Mesendoderm (in vitro differentiated cells): ENCODE results near the gene MEIOB.

Source experiments
- DNase-seq: peaks from one replicate; pipeline ENCODE4 v3.0.0; 2013
- H2AK5ac ChIP-seq: 2 replicates; pipeline ENCODE4 v1.6.1; 2013; ENCODE audit warnings: low read length, inconsistent platforms
- H2BK120ac ChIP-seq: 2 replicates; pipeline ENCODE4 v1.6.1; 2013; ENCODE audit warnings: low read depth, mild to moderate bottlenecking, low read length, moderate library complexity, mixed read lengths
- H2BK15ac ChIP-seq: replicated peaks from 2 replicates; pipeline ENCODE4 v1.6.1; 2013; ENCODE audit warnings: low read depth, mild to moderate bottlenecking, moderate library complexity
- H2BK5ac ChIP-seq: 2 replicates; pipeline ENCODE4 v1.6.1; 2013; ENCODE audit warnings: low read length, inconsistent platforms
- H3K18ac ChIP-seq: 2 replicates; pipeline ENCODE4 v1.6.1; 2013; ENCODE audit warnings: mild to moderate bottlenecking, low read length, mixed read lengths
- H3K23ac ChIP-seq: one replicate; pipeline ENCODE4 v1.6.1; 2013; ENCODE audit warnings: low read length
- H3K27ac ChIP-seq: 2 replicates; pipeline ENCODE4 v1.5.1; 2013; ENCODE audit warnings: low read depth, mild to moderate bottlenecking, inconsistent platforms, low read length, moderate library complexity
- H3K27me3 ChIP-seq: 2 replicates; pipeline ENCODE4 v1.6.1; 2013; ENCODE audit warnings: low read length, control low read depth, mild to moderate bottlenecking, inconsistent platforms; ENCODE audit not compliant: insufficient read depth, poor library complexity
- H3K36me3 ChIP-seq: 2 replicates; pipeline ENCODE4 v1.6.1; 2013; ENCODE audit warnings: low read length, inconsistent platforms; ENCODE audit not compliant: control insufficient read depth, insufficient read depth
- H3K4ac ChIP-seq: one replicate; pipeline ENCODE4 v1.6.1; 2013; ENCODE audit warnings: low read depth, mild to moderate bottlenecking, low read length, moderate library complexity
- H3K4me1 ChIP-seq: 2 replicates; pipeline ENCODE4 v1.6.1; 2013; ENCODE audit warnings: low read depth, low read length, inconsistent platforms; ENCODE audit not compliant: control insufficient read depth
- H3K4me2 ChIP-seq: 2 replicates; pipeline ENCODE4 v1.6.1; 2013; ENCODE audit warnings: low read length
- H3K4me3 ChIP-seq: 2 replicates; pipeline ENCODE4 v1.5.1; 2013; ENCODE audit warnings: mild to moderate bottlenecking, low read length
- H3K56ac ChIP-seq: one replicate; pipeline ENCODE4 v1.6.1; 2013; ENCODE audit warnings: low read length
- H3K79me1 ChIP-seq: 2 replicates; pipeline ENCODE4 v1.6.1; 2013; ENCODE audit warnings: low read length, inconsistent platforms
- H3K79me2 ChIP-seq: 2 replicates; pipeline ENCODE4 v1.6.1; 2013; ENCODE audit warnings: mild to moderate bottlenecking, low read length; ENCODE audit not compliant: control insufficient read depth, insufficient read depth
- H3K9ac ChIP-seq: 2 replicates; pipeline ENCODE4 v1.6.1; 2013; ENCODE audit warnings: low read length, inconsistent platforms
- H4K5ac ChIP-seq: one replicate; pipeline ENCODE4 v1.6.1; 2013; ENCODE audit warnings: low read length
- H4K8ac ChIP-seq: one replicate; pipeline ENCODE4 v1.6.1; 2013; ENCODE audit warnings: low read depth, mild to moderate bottlenecking, control low read depth, low read length, moderate library complexity
- WGBS: extraction: QIAGEN DNeasy Blood & Tissue Kit; methylation state at CpG from one replicate; pipeline ENCODE4 v1.1.7; 2013; ENCODE audit warnings: low lambda C conversion rate, missing lambda C conversion rate; ENCODE audit not compliant: insufficient coverage; ENCODE audit errors: extremely low coverage; 5-methylcytosine and 5-hydroxymethylcytosine counted together

The MEIOB gene

DNA sequence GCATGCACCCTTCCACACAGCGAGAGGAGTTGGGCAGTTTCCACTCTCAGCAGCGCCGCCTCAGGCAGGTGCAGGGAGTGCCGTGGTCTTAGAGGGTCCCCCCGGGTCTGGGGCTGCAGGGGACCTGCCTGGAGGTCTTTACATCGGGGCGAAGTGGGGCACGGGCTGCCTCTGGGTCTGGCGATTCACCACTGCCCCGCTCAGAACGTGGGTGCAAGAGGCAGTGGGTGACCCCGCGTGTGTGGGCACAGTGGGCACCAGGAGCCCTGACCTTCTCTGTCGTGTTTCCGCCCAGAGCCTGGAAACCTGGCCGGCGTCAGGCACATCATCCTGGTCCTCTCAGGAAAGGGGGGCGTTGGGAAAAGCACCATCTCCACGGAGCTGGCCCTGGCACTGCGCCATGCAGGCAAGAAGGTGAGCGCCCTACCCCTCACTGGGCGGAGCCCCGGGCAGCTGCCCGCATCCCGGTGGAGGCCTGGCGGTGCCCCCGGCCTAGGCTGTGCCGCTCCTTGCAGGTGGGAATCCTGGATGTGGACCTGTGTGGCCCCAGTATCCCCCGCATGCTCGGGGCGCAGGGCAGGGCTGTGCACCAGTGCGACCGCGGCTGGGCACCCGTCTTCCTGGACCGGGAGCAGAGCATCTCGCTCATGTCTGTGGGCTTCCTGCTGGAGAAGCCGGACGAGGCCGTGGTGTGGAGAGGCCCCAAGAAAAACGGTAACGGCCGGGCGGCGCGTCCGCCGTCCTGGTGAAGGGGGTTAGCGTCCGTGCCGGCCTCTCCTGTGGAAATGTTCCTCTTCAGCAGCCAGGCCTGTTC is 85.5 kb downstream of the MEIOB start:
- Histone ChIP-seq H3K56ac (no peak overlapping the region), H2BK5ac (no peak overlapping the region), H3K79me1 (peaks cover 13% of the 10 kb centered on the region), H3K9ac (no peak overlapping the region), H3K27ac (no peak overlapping the region), H3K27me3 (no peaks in the 10 kb centered on the region), H3K4ac (no peak overlapping the region), H3K23ac (no peak overlapping the region), H3K4me3 (no peak overlapping the region), H2BK15ac (no peak overlapping the region), H4K8ac (no peak overlapping the region), H3K36me3 (peaks cover 2% of the 10 kb centered on the region), H3K4me2 (no peak overlapping the region), H2AK5ac (no peak overlapping the region), H3K18ac (no peak overlapping the region), H4K5ac (no peak overlapping the region), H3K79me2 (peaks cover 22% of the 10 kb centered on the region), H3K4me1 (no peaks in the 10 kb centered on the region), H2BK120ac (no peak overlapping the region)
- no peak for DNase-seq
- WGBS: no CpG with 5 or more reads among the region's 51 CpGs

DNA sequence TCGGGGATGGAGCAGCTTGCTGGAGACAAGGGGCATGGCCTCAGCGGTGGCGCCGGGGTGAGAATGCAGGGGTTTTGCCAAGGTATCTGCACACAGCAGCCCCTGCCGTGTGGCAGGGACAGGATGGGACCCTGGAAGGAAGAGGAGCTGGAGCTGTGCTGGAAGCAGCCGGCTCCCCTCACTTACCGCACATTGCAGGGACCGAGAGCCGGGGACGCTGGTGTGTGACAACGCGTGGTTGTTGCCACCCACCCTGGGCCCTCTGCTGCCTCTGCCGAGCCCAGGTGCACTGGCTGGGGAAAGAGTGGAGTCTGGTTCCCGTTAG is 86.2 kb downstream of the MEIOB start:
- no peak overlapping the region for H3K56ac ChIP-seq
- H3K79me2 ChIP-seq: peaks cover 22% of the 10 kb centered on the region
- peaks cover 13% of the 10 kb centered on the region for H3K79me1 ChIP-seq
- no peaks in the 10 kb centered on the region for H3K27me3 ChIP-seq
- no peak overlapping the region for H3K27ac ChIP-seq
- WGBS: no CpG with 5 or more reads among the region's 14 CpGs
- H3K23ac ChIP-seq: no peak overlapping the region
- H3K4me1 ChIP-seq: no peaks in the 10 kb centered on the region
- no peak overlapping the region for H3K18ac ChIP-seq
- no peak overlapping the region for H3K4me3 ChIP-seq
- no peak overlapping the region for H3K4ac ChIP-seq
- no peak overlapping the region for H4K5ac ChIP-seq
- no peak overlapping the region for H2BK15ac ChIP-seq
- H2AK5ac ChIP-seq: no peak overlapping the region
- DNase-seq: no peak
- H2BK5ac ChIP-seq: no peak overlapping the region
- H2BK120ac ChIP-seq: no peak overlapping the region
- no peak overlapping the region for H3K4me2 ChIP-seq
- H4K8ac ChIP-seq: no peak overlapping the region
- no peak overlapping the region for H3K9ac ChIP-seq
- peaks cover 2% of the 10 kb centered on the region for H3K36me3 ChIP-seq

DNA sequence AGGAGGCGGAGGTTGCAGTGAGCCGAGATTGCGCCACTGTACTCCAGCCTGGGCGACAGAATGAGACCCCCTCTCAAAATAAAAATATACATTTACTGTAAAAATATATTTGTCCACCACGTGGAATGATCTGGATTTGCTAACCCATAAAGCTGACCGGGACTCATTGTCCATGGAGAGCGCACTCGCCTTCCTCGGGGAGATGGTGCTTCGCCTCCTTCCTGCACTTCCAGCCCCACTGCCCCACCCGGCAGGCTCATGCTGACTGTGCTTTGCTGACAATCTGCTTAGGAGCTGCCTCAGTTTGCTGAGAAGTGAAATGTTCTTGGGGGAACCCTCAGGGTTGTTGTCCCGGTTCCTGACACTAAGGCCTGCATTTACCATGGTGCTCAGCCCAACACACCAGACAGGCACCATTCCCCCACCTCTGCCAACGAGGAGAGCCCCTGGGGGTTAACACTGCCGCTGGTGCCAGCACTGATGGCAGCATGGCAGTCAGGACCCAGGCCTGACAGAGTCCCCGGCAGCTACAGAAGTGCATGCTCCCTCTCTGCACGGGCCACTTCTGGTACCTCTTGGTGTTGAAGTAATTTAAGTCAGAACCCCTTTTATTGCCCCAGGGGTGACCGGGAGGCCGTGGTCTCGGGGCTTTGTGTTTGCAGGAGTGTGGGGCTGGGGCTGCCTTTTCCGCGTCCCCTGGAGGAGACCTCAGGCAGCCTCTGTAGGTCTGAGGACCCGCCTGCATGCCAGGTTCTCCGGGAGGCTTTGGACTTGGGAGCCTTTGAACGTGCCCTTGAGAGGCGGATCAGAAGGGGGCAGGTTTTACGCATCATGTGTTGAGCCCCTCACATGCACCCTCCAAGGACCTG is 86.8 kb downstream of the MEIOB start:
- Histone ChIP-seq H3K79me2 (peaks cover 22% of the 10 kb centered on the region), H4K8ac (no peak overlapping the region), H3K9ac (no peak overlapping the region), H4K5ac (no peak overlapping the region), H3K79me1 (peaks cover 13% of the 10 kb centered on the region), H3K4me1 (no peaks in the 10 kb centered on the region), H2BK120ac (no peak overlapping the region), H2BK15ac (no peak overlapping the region), H3K27me3 (no peaks in the 10 kb centered on the region), H3K56ac (no peak overlapping the region), H3K4ac (no peak overlapping the region), H2BK5ac (no peak overlapping the region), H3K18ac (no peak overlapping the region), H3K36me3 (peaks cover 2% of the 10 kb centered on the region), H3K27ac (no peak overlapping the region), H3K4me3 (no peak overlapping the region), H3K4me2 (no peak overlapping the region), H3K23ac (no peak overlapping the region), H2AK5ac (no peak overlapping the region)
- no CpG with 5 or more reads among the region's 26 CpGs for WGBS
- DNase-seq: no peak
